Measurements from ENCODE around the gene TENT4B.
A peak's percentile ranks its signal among the peaks of the same experiment; 100 is the strongest.

Gene TENT4B

DNA sequence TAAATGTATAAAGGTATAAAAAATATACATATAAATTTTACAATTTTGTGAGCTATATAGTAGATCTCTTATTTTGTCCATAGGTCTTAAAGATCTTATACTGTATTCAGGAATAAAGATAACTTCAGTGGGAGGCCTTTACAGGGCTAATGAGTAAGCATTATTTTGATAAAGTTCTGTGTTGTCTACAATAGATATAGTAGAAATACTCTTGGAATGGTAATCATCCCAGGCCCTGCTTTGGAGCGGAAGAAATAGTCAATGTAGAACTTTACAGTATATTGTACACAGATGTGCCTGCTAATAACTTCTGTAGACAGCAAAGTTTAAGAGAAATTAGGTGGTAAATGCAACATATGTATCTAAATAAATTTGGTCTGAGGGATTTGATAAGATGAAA lies 42.6 kb downstream of the TENT4B start:
- no peak for DNase-seq (ENCODE audit: low spot score)

DNA sequence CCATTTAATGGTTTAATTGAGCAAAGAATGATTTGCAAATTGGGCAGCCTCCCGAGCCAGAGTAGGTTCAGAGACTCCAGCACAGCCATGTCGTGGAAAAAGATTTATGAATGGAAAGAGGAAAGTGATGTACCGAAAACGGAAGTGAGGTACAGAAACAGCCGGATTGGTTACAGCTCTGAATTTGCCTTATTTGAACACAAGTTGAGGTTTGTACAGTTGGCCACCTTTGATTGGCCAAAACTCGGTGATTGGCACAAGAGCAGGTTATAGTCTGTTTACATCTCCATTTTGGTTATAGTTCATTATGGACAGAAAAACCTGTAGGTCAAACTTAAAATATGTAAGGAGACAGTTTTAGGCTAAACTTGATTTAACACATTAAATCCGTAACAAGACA lies 44.5 kb downstream of the TENT4B start:
- DNase-seq (ENCODE audit: low spot score) = no peak

DNA sequence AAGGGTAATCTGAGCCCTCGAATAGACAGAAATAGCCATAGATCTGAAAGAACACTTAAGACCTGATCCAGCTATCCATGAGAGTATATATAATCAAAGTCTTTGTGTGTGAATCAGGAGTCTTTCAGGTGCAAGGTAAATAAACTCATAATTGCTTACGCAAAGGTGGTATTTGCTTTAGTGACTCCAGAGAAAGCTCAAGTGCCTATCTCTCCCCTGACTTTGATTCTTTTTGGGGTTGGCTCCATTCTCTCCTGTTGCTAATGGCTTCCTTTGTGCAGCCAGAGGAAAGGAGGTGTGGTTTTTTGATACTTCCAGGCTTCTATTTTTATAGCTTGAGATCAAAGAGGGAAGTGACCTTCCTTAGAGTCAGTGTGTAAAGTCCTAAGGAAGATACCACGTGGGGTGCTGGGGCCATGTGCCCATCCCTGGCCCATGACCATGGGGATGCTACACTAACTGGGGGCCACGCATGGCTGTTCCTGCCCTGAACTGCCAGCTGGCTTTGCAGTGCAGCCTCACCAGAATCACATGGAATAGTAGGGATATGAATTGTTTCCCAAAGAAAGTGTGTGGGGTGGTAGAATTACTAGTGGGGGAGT lies 45.8 kb downstream of the TENT4B start:
- no peak for DNase-seq (ENCODE audit: low spot score)

DNA sequence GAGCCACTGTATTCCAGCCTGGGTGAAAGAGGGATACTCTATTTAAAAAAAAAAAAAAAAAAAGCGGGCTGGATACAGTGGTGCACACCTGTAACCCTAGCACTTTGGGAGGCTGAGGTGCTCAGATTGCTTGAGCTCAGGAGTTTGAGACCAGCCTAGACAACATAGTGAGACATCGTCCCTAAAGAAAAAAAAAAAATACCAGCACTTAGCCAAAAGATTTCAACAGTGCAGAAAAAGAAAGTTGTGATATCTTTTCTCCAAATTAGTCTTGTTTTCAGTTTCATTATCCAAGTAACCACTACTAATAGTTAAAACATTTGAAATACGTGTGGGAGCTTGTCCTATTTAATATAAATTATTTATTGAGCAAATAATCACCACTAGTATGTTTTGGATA lies 48.7 kb downstream of the TENT4B start:
- no peak for DNase-seq (ENCODE audit: low spot score)

DNA sequence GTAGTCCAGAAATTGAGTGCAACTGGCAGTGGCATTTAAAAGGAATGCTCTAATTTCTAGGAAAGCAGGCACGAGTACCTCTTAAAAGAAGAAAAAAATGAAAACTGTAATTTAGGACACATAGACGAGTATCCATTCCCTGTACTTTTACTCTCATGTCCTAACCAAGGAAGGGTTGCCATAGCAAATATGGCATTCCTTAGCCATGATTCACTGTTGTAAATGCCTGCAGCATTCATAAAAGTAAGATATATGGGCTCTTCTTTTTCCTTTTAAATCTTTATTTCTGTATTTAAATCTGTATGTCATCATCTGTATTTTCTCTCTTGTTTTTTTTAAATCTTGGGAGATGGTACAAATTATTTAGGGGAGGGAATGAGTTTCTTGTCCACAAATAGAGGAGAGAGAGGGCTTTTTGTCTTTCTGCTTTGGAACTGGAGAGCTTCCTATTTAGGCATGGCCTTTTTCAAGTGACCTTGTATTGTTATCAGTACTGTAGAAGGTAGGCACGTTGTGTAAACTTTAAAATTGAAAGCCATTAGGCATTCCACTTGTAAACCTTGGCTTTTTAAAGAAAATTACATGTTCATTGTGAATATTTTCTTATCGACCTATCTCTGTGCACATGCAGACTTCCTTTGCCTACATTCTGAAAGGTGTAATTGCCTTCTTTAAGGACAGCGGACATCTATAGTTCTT lies 50.0 kb downstream of the TENT4B start:
- no peak for DNase-seq (ENCODE audit: low spot score)

DNA sequence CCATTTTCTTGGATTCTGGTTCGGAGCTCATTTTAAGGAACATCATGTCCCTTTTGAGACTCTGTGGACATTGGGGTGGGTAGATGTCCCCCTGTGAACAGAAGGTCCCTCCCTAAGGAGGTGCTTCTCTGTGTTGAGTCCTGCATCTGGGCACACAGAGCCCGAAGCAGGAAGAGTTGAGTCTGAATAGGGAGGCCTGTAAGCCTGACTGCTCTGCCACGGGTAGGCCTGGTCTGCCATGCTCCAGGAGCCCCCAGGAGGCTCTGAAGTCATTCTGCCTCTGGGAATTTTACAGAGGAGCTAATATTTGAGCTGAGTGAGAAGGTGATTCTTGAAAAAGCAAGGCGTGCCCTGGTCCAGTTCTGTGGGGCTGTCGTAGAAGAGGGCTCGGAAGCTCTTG lies 50.6 kb downstream of the TENT4B start:
- DNase-seq (ENCODE audit: low spot score) = no peak

DNA sequence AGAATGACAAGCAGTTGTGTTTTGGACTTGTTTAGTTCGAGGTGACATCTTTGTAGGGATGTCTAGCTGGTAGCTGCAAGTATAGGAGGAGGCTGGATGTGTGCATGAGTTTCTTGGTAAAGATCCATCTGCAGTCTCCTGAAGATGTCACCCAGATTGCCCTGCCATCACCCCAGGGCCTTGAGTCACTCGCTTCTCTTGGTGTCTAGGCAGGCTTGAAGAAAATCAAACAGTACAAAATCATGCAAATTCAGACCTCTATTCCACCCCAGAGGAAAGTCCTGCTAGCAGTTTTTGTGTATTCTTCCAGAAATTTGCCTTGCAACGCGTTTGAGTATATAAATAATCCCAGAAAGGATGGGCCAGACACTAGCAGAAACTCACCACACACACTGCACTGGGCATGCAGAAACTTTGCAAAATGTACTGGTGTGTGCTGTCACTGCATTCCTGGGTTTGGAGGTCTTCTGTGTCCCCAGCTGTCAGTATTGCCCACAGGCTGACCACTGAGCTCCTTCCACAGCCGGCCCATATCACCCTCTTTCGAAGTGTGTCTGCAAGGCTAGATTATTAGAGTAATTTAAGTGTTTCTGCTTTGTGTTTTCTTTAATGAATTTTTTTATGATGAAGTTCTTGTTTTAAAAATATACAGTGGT lies 51.5 kb downstream of the TENT4B start:
- DNase-seq (ENCODE audit: low spot score) = no peak

DNA sequence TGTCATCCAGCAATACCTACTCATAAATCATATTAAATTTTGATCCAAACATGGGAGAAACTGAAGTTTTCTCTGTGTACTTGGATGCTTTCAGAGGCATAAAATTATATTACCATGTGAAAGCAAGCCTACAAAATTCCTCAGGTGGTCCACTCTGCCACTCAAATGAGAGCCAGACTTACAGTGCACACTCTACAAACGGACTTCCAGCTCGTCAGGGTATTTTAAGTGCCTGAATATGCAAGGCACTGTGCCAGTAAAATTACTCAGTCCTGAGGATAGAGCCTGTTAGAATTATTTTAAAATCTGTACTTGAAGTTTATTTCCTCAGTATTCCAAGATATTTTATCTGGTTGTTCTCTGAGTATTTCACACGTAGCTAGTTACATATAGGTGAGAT lies 54.5 kb downstream of the TENT4B start:
- DNase-seq (ENCODE audit: low spot score) = no peak

DNA sequence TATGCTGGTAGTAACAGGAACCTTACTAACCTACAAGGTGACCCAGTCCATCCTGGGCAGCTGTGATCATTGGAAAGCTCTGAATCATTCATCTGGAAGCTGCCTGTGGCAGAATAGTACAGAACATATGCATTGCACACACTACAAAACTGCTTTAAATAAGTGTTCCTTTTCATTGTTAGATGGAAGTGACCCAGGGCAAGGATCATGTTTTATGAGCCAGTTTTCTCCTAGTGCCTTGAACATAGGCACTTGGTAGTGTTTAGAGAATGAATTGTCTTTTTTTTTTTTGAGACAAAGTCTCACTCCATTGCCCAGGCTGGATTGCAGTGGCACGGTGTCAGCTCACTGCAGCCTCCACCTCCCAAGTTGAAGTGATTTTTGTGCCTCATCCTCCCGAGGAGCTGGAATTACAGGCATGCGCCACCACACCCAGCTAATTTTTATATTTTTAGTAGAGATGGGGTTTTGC lies 55.4 kb downstream of the TENT4B start:
- DNase-seq (ENCODE audit: low spot score) = no peak

DNA sequence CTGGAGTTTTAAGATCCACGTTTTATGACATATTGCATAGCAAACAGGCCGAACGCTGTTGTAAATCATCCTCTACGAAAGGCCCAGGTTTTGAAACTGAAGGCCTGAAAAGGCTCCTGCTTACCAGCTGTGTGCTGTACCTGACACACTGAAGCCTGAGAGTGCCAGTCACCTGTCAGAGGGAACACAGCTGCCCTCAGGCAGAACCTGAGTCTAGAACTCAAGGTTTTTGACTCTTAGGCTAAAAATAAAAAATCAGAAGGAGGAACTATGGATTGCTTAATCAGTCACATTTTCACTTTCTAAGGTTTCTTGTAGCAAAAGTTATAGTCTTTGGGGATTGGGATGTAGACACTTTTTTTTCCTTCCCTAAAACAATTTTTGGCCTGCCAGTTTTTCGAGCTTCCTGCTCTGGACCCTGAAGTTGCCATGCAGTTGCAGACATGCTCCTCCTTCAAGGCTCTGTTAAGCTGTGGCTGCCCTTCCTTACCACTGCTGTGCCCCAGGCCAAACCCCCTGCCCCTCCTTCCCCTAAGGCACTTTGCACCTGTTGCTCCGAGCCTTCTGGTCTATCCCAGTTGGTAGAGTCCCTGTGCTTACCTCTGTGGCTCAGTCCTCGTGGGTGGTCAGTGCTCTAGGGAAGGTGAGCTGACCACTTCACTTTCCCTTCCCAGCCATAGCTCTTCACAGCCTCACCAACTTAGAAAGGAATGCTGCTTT lies 56.6 kb downstream of the TENT4B start:
- DNase-seq (ENCODE audit: low spot score) = no peak

DNA sequence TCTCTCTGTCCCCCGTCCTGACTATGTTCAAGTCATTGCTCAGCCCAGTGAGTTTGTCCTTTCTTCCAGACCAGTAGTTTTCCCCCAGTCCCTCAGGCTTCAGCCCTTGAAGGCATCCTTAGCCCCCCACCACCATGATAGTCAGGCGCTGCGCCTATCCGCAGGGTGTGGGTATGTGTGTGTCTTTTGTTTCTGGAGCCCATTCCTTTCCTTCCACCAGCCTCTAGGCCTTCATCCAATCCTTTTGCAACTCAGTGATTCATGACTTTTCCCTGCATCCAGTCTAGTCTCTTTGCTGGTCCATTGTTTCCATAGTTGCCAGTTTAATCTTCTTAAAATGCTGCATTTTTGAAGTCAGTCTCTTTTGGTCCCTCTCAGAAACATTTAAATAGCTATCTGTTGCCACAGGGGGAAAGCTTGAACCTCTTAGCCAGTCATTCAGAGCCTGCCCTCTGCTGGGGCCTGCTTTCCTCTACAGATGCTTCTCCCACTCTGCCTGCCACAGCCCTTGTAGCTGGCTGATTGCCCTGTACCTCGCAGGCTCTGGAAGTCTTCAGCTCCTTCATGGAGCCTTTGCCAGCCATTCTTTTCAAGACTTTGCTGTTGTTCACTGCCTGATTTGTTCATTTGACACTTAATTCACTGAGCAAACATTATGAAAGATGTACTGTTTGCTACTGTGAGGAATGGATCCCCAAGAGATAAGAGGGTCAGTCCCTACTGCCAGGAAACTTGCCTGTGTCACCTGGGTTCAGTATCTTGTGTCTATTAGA lies 57.3 kb downstream of the TENT4B start:
- peak; percentile 79 for DNase-seq (ENCODE audit: low spot score)

DNA sequence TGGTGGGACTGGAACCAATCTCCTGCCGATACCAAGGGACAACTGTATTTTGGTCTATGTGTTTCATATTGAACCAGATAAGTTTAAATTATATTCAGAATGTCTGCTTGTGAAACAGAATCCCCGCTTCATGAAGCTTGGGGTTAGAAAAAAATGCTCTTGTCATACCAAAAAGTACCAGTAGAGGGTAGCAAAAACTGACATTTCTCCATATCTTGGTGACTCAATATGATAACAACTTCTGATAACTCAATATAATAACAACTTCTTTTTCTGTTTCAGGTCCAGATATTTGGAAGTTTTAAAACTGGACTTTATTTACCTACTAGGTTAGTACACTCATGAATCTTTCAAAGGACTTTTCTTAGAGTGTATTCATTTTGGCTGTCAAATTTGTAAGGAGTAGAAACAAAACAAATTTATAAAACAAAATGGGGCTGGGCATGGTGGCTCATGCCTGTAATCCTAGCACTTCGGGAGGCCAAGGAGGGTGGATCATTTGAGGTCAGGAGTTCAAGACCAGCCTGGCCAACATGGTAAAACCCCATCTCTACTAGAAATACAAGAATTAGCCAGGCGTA lies 60.9 kb downstream of the TENT4B start:
- peak; percentile 36 for DNase-seq (ENCODE audit: low spot score)

DNA sequence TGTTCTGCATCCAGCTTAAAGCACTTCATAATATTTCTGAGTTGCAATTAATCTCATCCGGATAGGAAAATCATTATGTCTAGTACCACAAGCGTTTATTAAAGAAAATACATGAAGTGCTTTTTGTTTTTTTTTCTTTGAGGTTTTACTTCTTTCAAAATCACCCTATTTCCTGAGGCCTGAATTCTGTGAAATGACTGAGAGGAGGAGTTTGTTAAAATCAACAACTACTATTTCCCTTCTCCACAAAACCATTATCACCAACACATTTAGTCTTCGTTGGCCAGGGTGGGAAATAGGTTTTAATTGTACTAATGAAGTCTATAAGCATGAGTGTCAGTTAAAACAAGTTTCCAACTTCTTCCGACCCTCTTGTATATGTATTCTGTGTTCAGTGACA lies 62.6 kb downstream of the TENT4B start:
- no peak for DNase-seq (ENCODE audit: low spot score)

DNA sequence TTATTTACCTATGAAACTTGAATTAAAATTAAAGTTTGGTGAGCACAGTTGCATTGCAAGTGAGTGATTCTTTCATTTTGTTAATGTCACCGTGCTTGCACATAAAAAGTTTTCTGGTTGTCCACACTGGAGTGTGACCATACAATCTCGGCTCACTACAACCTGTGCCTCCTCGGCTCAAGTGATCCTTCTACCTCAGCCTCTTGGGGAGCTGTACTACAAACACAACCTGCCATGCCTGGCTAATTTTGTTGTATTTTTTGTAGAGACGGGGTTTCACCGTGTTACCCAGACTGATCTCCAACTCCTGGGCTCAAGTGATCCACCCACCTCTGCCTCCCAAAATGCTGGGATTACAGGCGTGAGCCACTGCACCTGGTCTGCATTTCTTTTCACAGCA lies 63.1 kb downstream of the TENT4B start:
- no peak for DNase-seq (ENCODE audit: low spot score)

DNA sequence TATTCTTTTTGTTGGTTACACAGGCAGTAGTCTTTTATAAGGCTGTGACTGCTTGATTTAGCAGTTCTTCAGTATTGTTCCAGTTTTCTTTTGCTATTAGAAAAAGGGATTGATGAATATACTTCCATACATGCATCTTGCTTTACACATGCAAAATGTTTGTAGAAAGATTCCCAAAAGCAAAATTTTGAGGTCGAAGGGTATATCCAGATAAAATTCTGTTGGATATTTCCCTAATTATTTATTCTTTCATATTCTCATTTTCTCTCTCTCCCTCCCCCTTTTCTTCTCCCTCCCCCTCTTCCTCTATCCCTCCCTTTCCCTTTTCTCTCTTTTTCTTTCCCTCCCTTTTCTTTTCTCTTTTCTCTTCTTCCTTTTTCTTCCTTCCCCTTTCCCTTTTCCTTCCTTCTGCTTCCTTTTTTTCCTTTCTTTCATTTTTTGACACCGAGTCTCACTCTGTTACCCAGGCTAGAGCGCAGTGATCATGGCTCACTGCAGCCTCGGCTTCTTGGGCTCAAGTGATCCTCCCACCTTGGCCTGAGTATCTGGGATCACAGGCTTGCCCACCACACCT lies 66.4 kb downstream of the TENT4B start:
- DNase-seq (ENCODE audit: low spot score) = no peak

DNA sequence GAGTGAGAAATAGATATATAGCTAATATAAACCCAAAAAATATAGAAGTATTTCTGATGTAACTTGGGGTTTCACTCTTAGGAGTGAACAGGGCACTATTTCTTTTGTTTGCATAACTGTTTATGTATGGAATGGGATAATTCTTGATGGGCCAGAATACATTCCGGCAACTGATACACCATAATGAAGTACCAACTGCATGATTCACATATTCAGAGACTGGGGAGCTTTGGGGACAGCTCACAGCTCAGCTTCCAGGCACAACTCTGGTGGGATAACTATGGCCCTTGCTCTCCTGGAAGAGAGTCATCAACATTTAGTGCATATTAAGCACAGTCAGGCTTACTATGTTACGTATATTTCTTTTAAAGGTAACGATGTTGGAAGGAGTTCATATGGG lies 71.2 kb downstream of the TENT4B start:
- DNase-seq (ENCODE audit: low spot score) = no peak

DNA sequence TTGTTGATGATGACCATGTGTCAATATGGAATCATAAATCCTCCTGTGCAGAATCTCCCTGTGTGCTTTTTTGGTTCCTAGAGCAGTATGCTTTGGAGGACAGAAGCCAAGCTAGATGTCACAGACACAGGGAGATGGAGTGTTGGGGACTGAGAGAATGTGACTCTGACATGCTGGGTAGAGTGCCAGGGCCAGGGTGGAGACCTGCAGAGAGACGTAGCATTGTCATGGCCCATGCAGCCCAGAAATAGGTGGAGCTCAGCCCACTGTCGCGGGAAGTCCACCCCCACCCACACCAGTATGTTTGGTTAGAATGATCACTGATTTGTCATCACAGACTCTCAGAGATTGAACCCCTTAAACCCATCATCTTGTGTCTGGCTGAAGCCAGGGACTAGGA lies 74.0 kb downstream of the TENT4B start:
- no peak for DNase-seq (ENCODE audit: low spot score)

DNA sequence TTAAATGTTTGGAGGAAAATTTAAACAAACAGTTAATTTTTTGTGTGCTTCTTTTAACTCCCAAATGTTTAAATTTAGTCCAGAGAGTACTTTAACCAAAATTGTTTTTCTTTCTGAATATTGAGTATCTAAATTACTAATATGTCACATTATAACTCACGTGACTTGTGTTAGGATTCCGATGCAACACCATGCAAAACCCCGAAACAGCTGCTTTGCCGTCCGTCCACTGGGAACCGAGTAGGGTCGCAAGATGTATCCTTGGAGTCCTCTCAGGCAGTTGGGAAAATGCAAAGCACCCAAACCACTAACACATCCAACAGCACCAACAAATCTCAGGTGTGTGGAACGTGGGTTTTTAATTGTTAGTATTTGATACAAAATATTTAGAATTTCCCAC lies 74.6 kb downstream of the TENT4B start:
- DNase-seq (ENCODE audit: low spot score) = no peak

DNA sequence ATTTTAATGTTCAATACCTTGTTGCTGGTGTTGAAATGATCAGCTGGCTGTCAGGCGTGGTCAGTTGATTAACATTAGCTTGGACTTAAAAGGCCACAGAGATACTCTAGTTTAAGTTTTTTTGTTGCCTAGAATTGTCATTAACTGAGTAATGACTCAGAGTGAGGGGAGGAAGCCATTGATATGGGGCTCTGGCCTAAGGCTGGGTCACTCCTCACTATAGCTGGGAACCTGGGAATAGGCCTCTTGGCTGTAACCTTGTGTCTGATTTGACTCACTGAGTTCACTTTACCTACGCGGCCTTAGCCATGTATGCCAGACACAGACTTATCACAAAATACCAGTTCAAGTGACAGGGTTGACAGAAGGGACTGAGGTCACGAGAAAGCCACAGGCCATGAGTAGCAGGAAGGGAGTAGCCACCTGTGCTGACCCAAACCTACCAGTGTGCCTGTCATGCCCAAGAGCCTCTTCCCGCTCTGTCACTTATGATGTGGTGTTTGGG lies 75.3 kb downstream of the TENT4B start:
- no peak for DNase-seq (ENCODE audit: low spot score)

DNA sequence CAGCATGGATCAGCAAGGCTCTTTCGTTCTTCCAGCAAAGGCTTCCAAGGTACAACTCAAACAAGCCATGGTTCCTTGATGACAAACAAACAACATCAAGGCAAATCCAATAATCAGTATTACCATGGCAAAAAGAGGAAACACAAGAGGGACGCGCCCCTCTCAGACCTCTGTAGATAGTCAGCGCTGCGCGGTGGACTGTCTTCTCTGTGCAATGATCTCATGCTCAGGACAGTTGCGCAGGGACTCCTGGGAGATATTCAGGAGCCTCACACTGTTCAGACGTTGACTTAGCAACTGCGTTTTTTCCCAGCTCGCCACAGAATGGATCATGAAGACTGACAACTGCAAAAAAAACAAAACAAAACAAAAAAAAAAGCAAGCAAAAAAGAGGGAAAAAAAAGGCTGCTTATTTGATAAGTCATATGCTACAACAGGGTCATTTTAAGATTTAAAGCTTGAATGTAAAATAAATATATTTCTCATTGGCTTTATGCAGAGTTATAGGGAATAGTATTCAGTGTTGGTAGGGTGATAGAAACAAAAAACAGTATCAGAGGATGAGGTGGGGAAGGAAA lies 76.1 kb downstream of the TENT4B start:
- DNase-seq (ENCODE audit: low spot score) = no peak

Measured in D341Med (cell line).